Muscle layer of colon (tissue), 2 donors: ENCODE measurements around the gene FGF16.
A peak's percentile ranks its signal among the peaks of the same experiment; 100 is the strongest.
"Not testable (repeated sequence)": the region's sequence is repeated elsewhere in the genome, so short reads cannot be mapped to it uniquely, and the experiment has no call there.

Experiments
- H3K27ac ChIP-seq: one replicate; pipeline ENCODE4 v1.7.0; 2013; ENCODE audit warnings: low read depth, mild to moderate bottlenecking, low read length, moderate library complexity
- H3K27me3 ChIP-seq, 2 donors: one replicate each; pipeline ENCODE4 v1.7.0; 2013; ENCODE audit warnings: low read length in 2 of 2, mild to moderate bottlenecking in 2 of 2; ENCODE audit not compliant: insufficient read depth in 2 of 2, control insufficient read depth in 1 of 2
- H3K36me3 ChIP-seq: one replicate; pipeline ENCODE4 v1.7.0; 2013; ENCODE audit warnings: mild to moderate bottlenecking, low read length; ENCODE audit not compliant: insufficient read depth
- H3K4me1 ChIP-seq: one replicate; pipeline ENCODE4 v1.7.0; 2013; ENCODE audit warnings: mild to moderate bottlenecking, low read length; ENCODE audit not compliant: insufficient read depth
- H3K4me3 ChIP-seq, 2 donors: one replicate each; pipeline ENCODE4 v1.7.0; 2013; ENCODE audit warnings: low read length in 2 of 2, low read depth in 1 of 2, mild to moderate bottlenecking in 1 of 2, moderate library complexity in 1 of 2
- H3K9ac ChIP-seq: one replicate; pipeline ENCODE4 v1.7.0; 2013; ENCODE audit warnings: low read length
- H3K9me3 ChIP-seq: one replicate; pipeline ENCODE4 v1.7.0; 2013; ENCODE audit warnings: mild to moderate bottlenecking, low read length
- donor health status: abdominal sarcoma.
- donor health status: Adenocarcinoma of cecum.

FGF16 gene

GRCh38 chrX:77447653-77448569 is 722 bp downstream of the FGF16 start:
- Histone ChIP-seq H3K27ac (no peak overlapping the region), H3K27me3 (peaks cover 0 to 19% of the 10 kb centered on the region in 2 donors), H3K36me3 (no peaks in the 10 kb centered on the region), H3K9ac (no peak overlapping the region), H3K4me3 (peak overlapping the region in 1 of 2 donors; percentile 35), H3K9me3 (no peaks in the 10 kb centered on the region), H3K4me1 (peaks cover 5% of the 10 kb centered on the region)

- Histone ChIP-seq H3K36me3 (no peaks in the 10 kb centered on the region), H3K27ac (no peak overlapping the region), H3K9me3 (no peaks in the 10 kb centered on the region), H3K4me3 (no peak overlapping the region), H3K27me3 (peaks cover 0 to 19% of the 10 kb centered on the region in 2 donors), H3K9ac (no peak overlapping the region), H3K4me1 (peaks cover 5% of the 10 kb centered on the region)
These were observed 3.2 kb downstream of the FGF16 start for GRCh38 chrX:77450415-77450814.

GRCh38 chrX:77450996-77451395 is 3.8 kb downstream of the FGF16 start:
- no peak overlapping the region for H3K4me3 ChIP-seq
- peaks cover 0 to 14% of the 10 kb centered on the region in 2 donors for H3K27me3 ChIP-seq

GRCh38 chrX:77453190-77453589 is 6.0 kb downstream of the FGF16 start:
- no peaks in the 10 kb centered on the region for H3K36me3 ChIP-seq
- no peak overlapping the region for H3K9ac ChIP-seq
- no peak overlapping the region for H3K4me3 ChIP-seq
- no peak overlapping the region for H3K27ac ChIP-seq
- no peaks in the 10 kb centered on the region for H3K4me1 ChIP-seq
- no peaks in the 10 kb centered on the region for H3K9me3 ChIP-seq
- H3K27me3 ChIP-seq: no peaks in the 10 kb centered on the region

More at GRCh38 chrX:77450996-77451395, 3.8 kb downstream of the FGF16 start:
- no peaks in the 10 kb centered on the region for H3K9me3 ChIP-seq
- no peaks in the 10 kb centered on the region for H3K36me3 ChIP-seq
- H3K4me1 ChIP-seq: peaks cover 5% of the 10 kb centered on the region
- no peak overlapping the region for H3K9ac ChIP-seq
- H3K27ac ChIP-seq: no peak overlapping the region

- Histone ChIP-seq H3K4me3 (no peak overlapping the region), H3K27me3 (no peaks in the 10 kb centered on the region), H3K9me3 (no peaks in the 10 kb centered on the region), H3K4me1 (no peaks in the 10 kb centered on the region), H3K9ac (no peak overlapping the region), H3K27ac (no peak overlapping the region), H3K36me3 (no peaks in the 10 kb centered on the region)
These were observed 8.2 kb downstream of the FGF16 start for GRCh38 chrX:77455437-77455836.

GRCh38 chrX:77484045-77484444 is 36.9 kb downstream of the FGF16 start:
- Histone ChIP-seq H3K9ac (no peak overlapping the region), H3K27me3 (no peaks in the 10 kb centered on the region), H3K9me3 (no peaks in the 10 kb centered on the region), H3K36me3 (no peaks in the 10 kb centered on the region), H3K27ac (no peak overlapping the region), H3K4me3 (no peak overlapping the region), H3K4me1 (no peaks in the 10 kb centered on the region)

- Histone ChIP-seq H3K4me1 (no peaks in the 10 kb centered on the region), H3K27me3 (no peaks in the 10 kb centered on the region), H3K9me3 (no peaks in the 10 kb centered on the region), H3K4me3 (no peak overlapping the region), H3K27ac (no peak overlapping the region), H3K9ac (no peak overlapping the region), H3K36me3 (no peaks in the 10 kb centered on the region)
These were observed 46.7 kb downstream of the FGF16 start for GRCh38 chrX:77493677-77494553.

- H3K27ac ChIP-seq, H3K36me3 ChIP-seq, H3K27me3 ChIP-seq, H3K9ac ChIP-seq, H3K9me3 ChIP-seq, H3K4me1 ChIP-seq, H3K4me3 ChIP-seq: not testable (repeated sequence)
These were observed 53.0 kb downstream of the FGF16 start for GRCh38 chrX:77500164-77500563.

- Histone ChIP-seq H3K4me1 (no peaks in the 10 kb centered on the region), H3K27me3 (no peaks in the 10 kb centered on the region), H3K9me3 (no peaks in the 10 kb centered on the region), H3K27ac (no peak overlapping the region), H3K4me3 (no peak overlapping the region), H3K9ac (no peak overlapping the region), H3K36me3 (no peaks in the 10 kb centered on the region)
These were observed 55.8 kb downstream of the FGF16 start for GRCh38 chrX:77502951-77503525.

GRCh38 chrX:77505227-77505626 is 58.0 kb downstream of the FGF16 start:
- Histone ChIP-seq H3K4me1 (no peaks in the 10 kb centered on the region), H3K27me3 (no peaks in the 10 kb centered on the region), H3K9me3 (no peaks in the 10 kb centered on the region), H3K9ac (no peak overlapping the region), H3K4me3 (no peak overlapping the region), H3K27ac (no peak overlapping the region), H3K36me3 (peaks cover 3% of the 10 kb centered on the region)
